ENCODE results near the gene UNC45A. TPM values are rescaled to one million over a fixed set of nuclear protein-coding genes. Genes with fewer than 3 reads are reported as not detected.

UNC45A gene
- total and polyA plus RNA-seq, 4 donors, result 13.9 to 31.2 (median 24.9) TPM

GRCh38 chr15:90948506-90948905 lies 13.4 kb downstream of the UNC45A start (continued):
- TF ChIP-seq, protein P1, sequence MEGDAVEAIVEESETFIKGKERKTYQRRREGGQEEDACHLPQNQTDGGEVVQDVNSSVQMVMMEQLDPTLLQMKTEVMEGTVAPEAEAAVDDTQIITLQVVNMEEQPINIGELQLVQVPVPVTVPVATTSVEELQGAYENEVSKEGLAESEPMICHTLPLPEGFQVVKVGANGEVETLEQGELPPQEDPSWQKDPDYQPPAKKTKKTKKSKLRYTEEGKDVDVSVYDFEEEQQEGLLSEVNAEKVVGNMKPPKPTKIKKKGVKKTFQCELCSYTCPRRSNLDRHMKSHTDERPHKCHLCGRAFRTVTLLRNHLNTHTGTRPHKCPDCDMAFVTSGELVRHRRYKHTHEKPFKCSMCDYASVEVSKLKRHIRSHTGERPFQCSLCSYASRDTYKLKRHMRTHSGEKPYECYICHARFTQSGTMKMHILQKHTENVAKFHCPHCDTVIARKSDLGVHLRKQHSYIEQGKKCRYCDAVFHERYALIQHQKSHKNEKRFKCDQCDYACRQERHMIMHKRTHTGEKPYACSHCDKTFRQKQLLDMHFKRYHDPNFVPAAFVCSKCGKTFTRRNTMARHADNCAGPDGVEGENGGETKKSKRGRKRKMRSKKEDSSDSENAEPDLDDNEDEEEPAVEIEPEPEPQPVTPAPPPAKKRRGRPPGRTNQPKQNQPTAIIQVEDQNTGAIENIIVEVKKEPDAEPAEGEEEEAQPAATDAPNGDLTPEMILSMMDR (IDR thresholded peaks at IDR 0.05; ENCODE audit: low read depth, low read length, missing input control), result no peak
- TF ChIP-seq SP1 (IDR thresholded peaks at IDR 0.05) (no peak), JUND (IDR thresholded peaks at IDR 0.05) (no peak)

DNA sequence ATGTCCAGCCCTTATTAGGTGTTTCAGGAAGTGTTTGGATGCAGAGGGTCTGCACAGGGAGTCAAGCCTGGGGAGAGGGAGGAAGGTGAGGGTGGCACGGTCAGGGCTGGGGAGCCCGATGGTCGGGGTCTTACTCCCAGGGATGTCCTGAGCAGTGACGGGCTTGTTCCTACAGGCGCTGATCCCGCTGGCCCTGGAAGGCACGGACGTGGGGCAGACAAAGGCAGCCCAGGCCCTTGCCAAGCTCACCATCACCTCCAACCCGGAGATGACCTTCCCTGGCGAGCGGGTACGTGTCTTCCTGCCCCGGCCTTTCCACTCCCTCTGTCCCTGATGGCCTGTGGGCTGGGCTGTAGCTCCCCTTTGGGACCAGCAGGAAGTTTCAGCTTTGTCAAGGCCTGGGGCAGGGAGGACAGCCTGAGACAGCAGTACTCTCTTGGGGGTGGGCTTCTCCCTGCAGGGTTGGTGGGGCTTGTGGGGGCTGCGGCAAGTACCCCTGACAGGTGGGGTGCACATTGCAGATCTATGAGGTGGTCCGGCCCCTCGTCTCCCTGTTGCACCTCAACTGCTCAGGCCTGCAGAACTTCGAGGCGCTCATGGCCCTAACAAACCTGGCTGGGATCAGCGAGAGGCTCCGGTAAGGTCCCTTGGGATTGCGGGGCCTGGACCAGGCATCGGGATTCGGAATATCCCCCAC lies 15.0 kb downstream of the UNC45A start:
- TF ChIP-seq, protein P2, sequence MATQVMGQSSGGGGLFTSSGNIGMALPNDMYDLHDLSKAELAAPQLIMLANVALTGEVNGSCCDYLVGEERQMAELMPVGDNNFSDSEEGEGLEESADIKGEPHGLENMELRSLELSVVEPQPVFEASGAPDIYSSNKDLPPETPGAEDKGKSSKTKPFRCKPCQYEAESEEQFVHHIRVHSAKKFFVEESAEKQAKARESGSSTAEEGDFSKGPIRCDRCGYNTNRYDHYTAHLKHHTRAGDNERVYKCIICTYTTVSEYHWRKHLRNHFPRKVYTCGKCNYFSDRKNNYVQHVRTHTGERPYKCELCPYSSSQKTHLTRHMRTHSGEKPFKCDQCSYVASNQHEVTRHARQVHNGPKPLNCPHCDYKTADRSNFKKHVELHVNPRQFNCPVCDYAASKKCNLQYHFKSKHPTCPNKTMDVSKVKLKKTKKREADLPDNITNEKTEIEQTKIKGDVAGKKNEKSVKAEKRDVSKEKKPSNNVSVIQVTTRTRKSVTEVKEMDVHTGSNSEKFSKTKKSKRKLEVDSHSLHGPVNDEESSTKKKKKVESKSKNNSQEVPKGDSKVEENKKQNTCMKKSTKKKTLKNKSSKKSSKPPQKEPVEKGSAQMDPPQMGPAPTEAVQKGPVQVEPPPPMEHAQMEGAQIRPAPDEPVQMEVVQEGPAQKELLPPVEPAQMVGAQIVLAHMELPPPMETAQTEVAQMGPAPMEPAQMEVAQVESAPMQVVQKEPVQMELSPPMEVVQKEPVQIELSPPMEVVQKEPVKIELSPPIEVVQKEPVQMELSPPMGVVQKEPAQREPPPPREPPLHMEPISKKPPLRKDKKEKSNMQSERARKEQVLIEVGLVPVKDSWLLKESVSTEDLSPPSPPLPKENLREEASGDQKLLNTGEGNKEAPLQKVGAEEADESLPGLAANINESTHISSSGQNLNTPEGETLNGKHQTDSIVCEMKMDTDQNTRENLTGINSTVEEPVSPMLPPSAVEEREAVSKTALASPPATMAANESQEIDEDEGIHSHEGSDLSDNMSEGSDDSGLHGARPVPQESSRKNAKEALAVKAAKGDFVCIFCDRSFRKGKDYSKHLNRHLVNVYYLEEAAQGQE (IDR thresholded peaks at IDR 0.05), result no peak
- no peak for TF ChIP-seq RAD21 (IDR thresholded peaks at IDR 0.05)
- Histone ChIP-seq H3K4me1 (ENCODE audit: control insufficient read depth in 4 of 4, insufficient read depth in 4 of 4, low read length in 3 of 4) (peaks cover 0 to 4% (median 2%) of the 10 kb centered on the region in 4 donors), H3K27me3 (ENCODE audit: control insufficient read depth in 4 of 4, insufficient read depth in 4 of 4, low read length in 3 of 4) (no peaks in the 10 kb centered on the region), H3K27ac (ENCODE audit: low read depth in 1 of 2, low read length in 2 of 2) (no peak overlapping the region), H3K36me3 (ENCODE audit: control insufficient read depth in 4 of 4, insufficient read depth in 3 of 4, low read depth in 1 of 4, low read length in 3 of 4) (peaks cover 17 to 68% (median 25%) of the 10 kb centered on the region in 4 donors), H3K9me3 (ENCODE audit: control insufficient read depth in 4 of 4, low read length in 3 of 4) (no peaks in the 10 kb centered on the region), H3K4me3 (ENCODE audit: low read depth in 1 of 3, low read length in 3 of 3) (no peak overlapping the region), H3K9ac (ENCODE audit: low read depth in 1 of 2, low read length in 2 of 2) (no peak overlapping the region)
- no peak for DNase-seq (ENCODE audit: low spot score)
- WGBS, result 96% methylated on average over 23 of the region's 23 CpGs

DNA sequence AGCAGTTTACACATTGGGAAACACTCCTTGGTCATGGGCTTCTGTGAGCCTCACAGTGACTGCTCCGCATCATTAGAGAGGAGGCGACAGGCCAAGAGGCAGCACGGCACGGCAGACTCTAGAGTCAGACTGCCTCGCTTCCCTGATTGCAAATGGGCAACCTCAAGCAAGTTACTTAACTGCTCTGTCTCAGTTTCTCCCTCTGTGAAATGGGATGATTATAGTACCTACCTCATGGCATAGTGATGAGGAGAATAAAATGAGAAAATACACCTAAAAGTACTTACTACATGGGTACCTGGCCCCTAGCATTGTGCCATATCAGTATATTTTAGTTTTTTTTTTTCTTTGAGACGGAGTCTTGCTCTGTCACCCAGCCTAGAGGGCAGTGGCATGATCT lies 15.6 kb downstream of the UNC45A start:
- H3K36me3 ChIP-seq (ENCODE audit: control insufficient read depth in 4 of 4, insufficient read depth in 3 of 4, low read depth in 1 of 4, low read length in 3 of 4), result peaks cover 16 to 67% (median 24%) of the 10 kb centered on the region in 4 donors
- H3K4me3 ChIP-seq (ENCODE audit: low read depth in 1 of 3, low read length in 3 of 3), result no peak overlapping the region
- H3K4me1 ChIP-seq (ENCODE audit: control insufficient read depth in 4 of 4, insufficient read depth in 4 of 4, low read length in 3 of 4), result peaks cover 0 to 10% (median 7%) of the 10 kb centered on the region in 4 donors

More for the DNA sequence above, 15.6 kb downstream of the UNC45A start:
- TF ChIP-seq FOXA2 (IDR thresholded peaks at IDR 0.05), result no peak
- no peak for TF ChIP-seq YY1 (IDR thresholded peaks at IDR 0.05)
- no peak for TF ChIP-seq HNF4A (conservative IDR thresholded peaks at IDR 0.05)
- TF ChIP-seq RXRA (IDR thresholded peaks at IDR 0.05), result no peak
- TF ChIP-seq MAX (IDR thresholded peaks at IDR 0.05), result no peak
- no peak for TF ChIP-seq ATF3 (IDR thresholded peaks at IDR 0.05)
- TF ChIP-seq, protein P1 (IDR thresholded peaks at IDR 0.05; ENCODE audit: low read depth, low read length, missing input control), result no peak
- TF ChIP-seq ZBTB33 (IDR thresholded peaks at IDR 0.05), result no peak
- TF ChIP-seq EGR1 (IDR thresholded peaks at IDR 0.05; ENCODE audit: low read depth in 2 of 2), result no peak
- TF ChIP-seq SP1 (IDR thresholded peaks at IDR 0.05), result no peak
- TF ChIP-seq FOXA1 (IDR thresholded peaks at IDR 0.05), result no peak
- TF ChIP-seq RAD21 (IDR thresholded peaks at IDR 0.05), result no peak
- TF ChIP-seq JUND (IDR thresholded peaks at IDR 0.05), result no peak
- TF ChIP-seq GABPA (IDR thresholded peaks at IDR 0.05 in 1 of 2, conservative IDR thresholded peaks at IDR 0.05 in 1 of 2), result no peak
- TF ChIP-seq TAF1 (conservative IDR thresholded peaks at IDR 0.05), result no peak
- no peak for DNase-seq (ENCODE audit: low spot score)
- Histone ChIP-seq H3K27ac (ENCODE audit: low read depth in 1 of 2, low read length in 2 of 2) (no peak overlapping the region), H3K9ac (ENCODE audit: low read depth in 1 of 2, low read length in 2 of 2) (no peak overlapping the region), H3K27me3 (ENCODE audit: control insufficient read depth in 4 of 4, insufficient read depth in 4 of 4, low read length in 3 of 4) (no peaks in the 10 kb centered on the region), H3K9me3 (ENCODE audit: control insufficient read depth in 4 of 4, low read length in 3 of 4) (no peaks in the 10 kb centered on the region)
- 96% methylated on average over 6 of the region's 6 CpGs for WGBS
